Uterus (tissue), 4 donors: Measurements from ENCODE around the gene CCL17. TPM values are rescaled to one million over a fixed set of nuclear protein-coding genes. Genes with fewer than 3 reads are reported as not detected.

Experiments used
- DNase-seq, 2 donors: peaks; one replicate each; pipeline ENCODE4 v3.0.0-alpha.2; 2019 to 2020
- H3K27ac ChIP-seq, 2 donors: fragments of 200-600 bp; sonication (generic); 1 replicate in 1 of 2; 2 replicates in 1 of 2; pipeline ENCODE4 v1.5.1; 2016 to 2018
- H3K27me3 ChIP-seq, 2 donors: fragments of 200-600 bp; sonication (generic); one replicate each; pipeline ENCODE4 v1.5.1; 2018 to 2019; ENCODE audit warnings: control low read depth in 1 of 2
- H3K36me3 ChIP-seq, 2 donors: fragments of 200-600 bp; sonication (generic); one replicate each; pipeline ENCODE4 v1.5.1; 2019; ENCODE audit warnings: control low read depth in 1 of 2
- H3K4me1 ChIP-seq, 2 donors: fragments of 200-600 bp; sonication (generic); one replicate each; pipeline ENCODE4 v1.5.1; 2018 to 2019; ENCODE audit warnings: control low read depth in 1 of 2
- H3K4me3 ChIP-seq, 2 donors: fragments of 200-600 bp; sonication (generic); 1 replicate in 1 of 2; 2 replicates in 1 of 2; pipeline ENCODE4 v1.5.1; 2018 to 2019; ENCODE audit warnings: mild to moderate bottlenecking in 1 of 2
- H3K9me3 ChIP-seq, 2 donors: fragments of 200-600 bp; sonication (generic); one replicate each; pipeline ENCODE4 v1.5.1; 2019; ENCODE audit warnings: control low read depth in 1 of 2
- POLR2A ChIP-seq, 2 donors: fragments of 450-650 bp; IDR thresholded peaks; one replicate each; pipeline ENCODE4 v1.6.1; 2016; ENCODE audit warnings: antibody characterized with exemption in 2 of 2, mild to moderate bottlenecking in 1 of 2, moderate library complexity in 1 of 2
- intact Hi-C: fragments of 100-400 bp; cut with DNase I; formaldehyde crosslinking; loops from one replicate; pipeline ENCODE4 v1.15.1; 2023; ENCODE audit warnings: low total_unique reads
- total RNA-seq, 4 donors: library from RNA; depleted of rRNA in 3 of 4; stranded (reverse); fragments of >200 nt in 3 of 4; gene quantifications; one replicate each; pipeline versions ENCODE4 v1.1.0 to v1.2.4, GENCODE V29; 2014 to 2023
- TF ChIP-seq, protein P1 (sequence below), 4 experiments: fragments of 200-600 bp in 2 of 4; fragments of 450-650 bp in 2 of 4; sonication (generic) in 2 of 4; IDR thresholded peaks; one replicate each; pipeline ENCODE4 v1.5.1; 2016 to 2019; ENCODE audit warnings: antibody characterized with exemption in 4 of 4, mild to moderate bottlenecking in 2 of 4, moderate library complexity in 1 of 4
- donor health status: DM: yes; HTN: yes; CAD: no.

CCL17 gene
- total RNA-seq: not detected

DNA sequence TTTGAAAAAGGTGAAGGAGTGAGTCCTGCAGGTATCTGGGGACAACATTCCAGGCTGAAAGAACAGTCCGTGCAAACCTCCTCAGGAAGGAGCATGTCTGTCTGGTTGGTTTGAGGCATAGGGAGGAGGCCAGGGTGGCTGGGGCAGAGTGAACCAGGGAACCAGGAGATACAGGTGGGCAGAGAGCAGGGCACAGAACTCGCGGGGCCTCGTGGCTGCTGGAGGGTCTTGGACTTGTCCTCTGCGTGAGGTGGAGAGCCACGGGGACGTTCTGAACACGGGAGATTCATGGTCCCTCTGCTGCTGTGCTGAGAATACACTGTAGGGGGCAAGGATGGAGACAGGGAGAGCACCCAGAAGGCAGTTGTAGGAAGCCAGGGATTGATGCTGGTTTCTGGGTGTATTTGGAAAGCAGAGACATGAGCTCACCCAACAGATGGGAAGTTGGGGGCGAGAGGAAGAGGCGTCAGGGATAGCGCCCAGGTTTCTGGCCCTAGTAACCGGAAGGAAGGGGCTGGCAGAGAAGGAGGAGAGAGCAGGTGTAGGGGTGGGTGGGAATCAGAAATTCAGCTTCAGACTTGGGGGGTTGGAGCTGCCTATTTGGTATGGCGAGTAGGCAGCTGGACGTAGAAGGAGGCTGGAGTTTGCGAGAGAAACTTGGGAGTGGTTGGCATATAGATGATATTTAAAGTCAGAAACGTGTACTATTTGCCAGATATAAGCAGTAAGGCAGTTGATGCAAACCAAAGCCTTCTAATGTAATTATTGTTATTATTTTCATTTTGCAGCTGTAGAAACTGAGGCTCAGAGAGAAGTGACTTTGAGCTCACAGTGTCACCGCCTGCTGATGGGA is at the start of gene CCL17:
TSS of gene CCL17 (plus strand) at position 803 of the 853 bp plus-strand sequence. CDS start 9,166 bp downstream, outside the sequence.
- TF ChIP-seq, protein P1, sequence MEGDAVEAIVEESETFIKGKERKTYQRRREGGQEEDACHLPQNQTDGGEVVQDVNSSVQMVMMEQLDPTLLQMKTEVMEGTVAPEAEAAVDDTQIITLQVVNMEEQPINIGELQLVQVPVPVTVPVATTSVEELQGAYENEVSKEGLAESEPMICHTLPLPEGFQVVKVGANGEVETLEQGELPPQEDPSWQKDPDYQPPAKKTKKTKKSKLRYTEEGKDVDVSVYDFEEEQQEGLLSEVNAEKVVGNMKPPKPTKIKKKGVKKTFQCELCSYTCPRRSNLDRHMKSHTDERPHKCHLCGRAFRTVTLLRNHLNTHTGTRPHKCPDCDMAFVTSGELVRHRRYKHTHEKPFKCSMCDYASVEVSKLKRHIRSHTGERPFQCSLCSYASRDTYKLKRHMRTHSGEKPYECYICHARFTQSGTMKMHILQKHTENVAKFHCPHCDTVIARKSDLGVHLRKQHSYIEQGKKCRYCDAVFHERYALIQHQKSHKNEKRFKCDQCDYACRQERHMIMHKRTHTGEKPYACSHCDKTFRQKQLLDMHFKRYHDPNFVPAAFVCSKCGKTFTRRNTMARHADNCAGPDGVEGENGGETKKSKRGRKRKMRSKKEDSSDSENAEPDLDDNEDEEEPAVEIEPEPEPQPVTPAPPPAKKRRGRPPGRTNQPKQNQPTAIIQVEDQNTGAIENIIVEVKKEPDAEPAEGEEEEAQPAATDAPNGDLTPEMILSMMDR (IDR thresholded peaks at IDR 0.05): no peak
- no peak for TF ChIP-seq POLR2A (IDR thresholded peaks at IDR 0.05)
- Histone ChIP-seq H3K27ac (no peak within 1 kb of the TSS), H3K4me1 (no peaks in the 10 kb centered on the region), H3K4me3 (no peak within 1 kb of the TSS), H3K27me3 (no peaks in the 10 kb centered on the region), H3K9me3 (no peaks in the 10 kb centered on the region), H3K36me3 (no peaks in the 10 kb centered on the region)
- intact Hi-C loops: no loop called here
- no peak for DNase-seq

DNA sequence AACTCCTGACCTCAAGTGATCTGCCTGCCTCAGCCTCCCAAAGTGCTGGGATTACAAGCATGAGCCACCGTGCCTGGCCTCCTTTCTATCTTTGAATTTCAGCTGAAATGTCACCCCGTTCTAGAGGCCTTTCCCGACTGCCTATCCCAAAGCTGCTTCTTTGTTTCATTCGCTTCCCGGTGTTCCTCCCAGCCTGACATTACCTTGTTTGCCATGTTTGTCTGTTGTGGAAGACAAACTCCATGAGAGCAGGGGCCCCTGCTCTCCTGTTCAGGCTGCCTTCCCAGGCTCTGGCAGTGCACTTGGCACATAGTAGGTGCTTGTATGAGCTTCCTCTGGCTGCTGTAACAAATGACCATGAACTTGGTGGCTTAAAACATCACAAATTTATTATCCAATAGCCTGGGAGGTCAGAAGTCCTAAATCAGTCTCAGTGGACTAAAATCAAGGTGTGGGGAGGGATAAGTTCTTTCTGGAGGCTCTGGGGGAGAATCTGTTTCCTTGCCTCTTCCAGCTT is 48.6 kb upstream of the CCL17 start:
- TF ChIP-seq, protein P1 (IDR thresholded peaks at IDR 0.05): no peak
- no peak for TF ChIP-seq POLR2A (IDR thresholded peaks at IDR 0.05)
- intact Hi-C loops: no loop called here

DNA sequence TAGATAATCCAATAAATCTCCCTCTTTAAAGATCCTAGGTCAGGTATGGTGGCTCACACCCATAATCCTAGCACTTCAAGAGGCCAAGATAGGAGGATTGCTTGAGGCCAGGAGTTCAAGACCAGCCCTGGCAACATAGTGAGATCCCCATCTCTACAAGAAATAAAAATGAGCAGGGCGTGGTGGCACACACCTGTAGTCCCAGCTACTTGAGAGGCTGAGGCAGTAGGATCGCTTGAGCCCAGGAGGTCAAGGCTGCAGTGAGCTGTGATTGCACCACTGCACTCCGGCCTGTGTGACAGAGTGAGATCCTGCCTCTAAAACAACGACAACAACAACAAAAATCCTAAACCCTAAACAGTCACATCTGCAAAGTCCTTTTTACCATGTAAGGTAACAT is 48.0 kb upstream of the CCL17 start:
- TF ChIP-seq, protein P1 (IDR thresholded peaks at IDR 0.05): no peak
- TF ChIP-seq POLR2A (IDR thresholded peaks at IDR 0.05): no peak
- H3K27ac ChIP-seq: no peak overlapping the region
- no peaks in the 10 kb centered on the region for H3K27me3 ChIP-seq
- no peak for DNase-seq
- intact Hi-C loops: no loop called here
- H3K9me3 ChIP-seq: no peaks in the 10 kb centered on the region
- H3K36me3 ChIP-seq: no peaks in the 10 kb centered on the region
- no peak overlapping the region for H3K4me3 ChIP-seq
- H3K4me1 ChIP-seq: no peaks in the 10 kb centered on the region

More for the DNA sequence above, 48.6 kb upstream of the CCL17 start:
- no peaks in the 10 kb centered on the region for H3K9me3 ChIP-seq
- no peaks in the 10 kb centered on the region for H3K27me3 ChIP-seq
- H3K27ac ChIP-seq: no peak overlapping the region
- H3K4me1 ChIP-seq: no peaks in the 10 kb centered on the region
- no peaks in the 10 kb centered on the region for H3K36me3 ChIP-seq
- H3K4me3 ChIP-seq: no peak overlapping the region
- no peak for DNase-seq

DNA sequence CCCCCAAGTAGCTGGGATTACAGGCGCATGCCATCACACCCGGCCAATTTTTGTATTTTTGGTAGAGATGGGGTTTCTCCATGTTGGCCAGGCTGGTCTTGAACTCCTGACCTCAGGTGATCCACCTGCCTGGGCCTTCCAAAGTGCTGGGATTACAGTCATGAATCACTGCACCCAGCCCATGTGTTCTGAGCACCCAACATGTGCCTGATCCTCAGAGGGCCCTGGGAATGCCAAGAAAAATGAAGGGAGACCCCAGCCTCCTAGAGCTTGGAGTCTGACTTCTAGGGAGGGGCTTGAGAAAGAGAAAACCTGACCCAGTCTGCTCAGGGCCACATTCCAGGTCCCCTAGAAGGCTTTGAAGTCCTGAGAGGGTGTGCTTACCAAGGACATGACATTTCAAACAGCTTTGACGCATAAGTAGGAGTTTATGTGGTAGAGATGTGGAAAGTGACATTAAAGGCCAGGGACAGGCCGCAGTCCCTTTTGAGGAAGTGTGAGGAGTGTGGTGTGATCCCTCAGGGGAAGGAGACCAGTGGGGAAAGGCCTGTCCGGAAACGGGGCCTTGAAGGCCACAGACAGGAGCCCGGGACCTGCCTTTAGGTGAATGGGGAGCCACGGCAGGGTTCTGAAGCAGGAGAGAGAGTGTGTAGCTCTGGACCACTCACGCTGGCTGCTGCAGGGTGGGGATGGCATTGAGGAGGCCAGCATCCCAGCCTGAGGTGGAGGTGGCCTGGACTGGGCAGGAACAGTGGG is 47.1 kb upstream of the CCL17 start:
- H3K27me3 ChIP-seq: no peaks in the 10 kb centered on the region
- no peak overlapping the region for H3K27ac ChIP-seq
- no peak for DNase-seq
- no peaks in the 10 kb centered on the region for H3K36me3 ChIP-seq
- no peak for TF ChIP-seq POLR2A (IDR thresholded peaks at IDR 0.05)
- TF ChIP-seq, protein P1 (IDR thresholded peaks at IDR 0.05): no peak
- no peaks in the 10 kb centered on the region for H3K4me1 ChIP-seq
- H3K4me3 ChIP-seq: no peak overlapping the region
- intact Hi-C loops: no loop called here
- no peaks in the 10 kb centered on the region for H3K9me3 ChIP-seq

DNA sequence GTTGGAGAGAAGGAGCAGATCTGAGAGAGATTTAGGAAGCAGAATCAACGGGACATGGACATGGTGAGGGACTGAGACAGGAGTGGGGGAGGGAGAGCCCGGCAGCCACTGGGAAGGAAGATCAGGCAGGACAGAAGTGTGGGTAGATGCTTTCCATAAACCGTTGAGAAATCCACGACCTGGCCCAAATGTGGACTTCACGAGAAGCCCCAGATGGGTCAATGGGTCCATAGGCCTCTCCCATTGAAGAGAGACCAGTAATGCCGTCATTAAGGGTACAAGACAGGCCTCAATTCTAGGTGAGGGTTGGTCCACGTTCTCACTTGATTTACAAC is 46.5 kb upstream of the CCL17 start:
- intact Hi-C loops: no loop called here
- Histone ChIP-seq H3K27ac (no peak overlapping the region), H3K27me3 (no peaks in the 10 kb centered on the region), H3K9me3 (no peaks in the 10 kb centered on the region), H3K36me3 (no peaks in the 10 kb centered on the region), H3K4me1 (no peaks in the 10 kb centered on the region), H3K4me3 (no peak overlapping the region)
- DNase-seq: no peak
- TF ChIP-seq, protein P1 (IDR thresholded peaks at IDR 0.05): no peak
- no peak for TF ChIP-seq POLR2A (IDR thresholded peaks at IDR 0.05)
